Stimulated activated CD4-positive, alpha-beta T cell treated with anti-CD3 and anti-CD28 coated beads, TNF-alpha, amount 100 ng/mL, for 4 hours (primary cell): Measurements from ENCODE around the gene NT5E.
A peak's percentile ranks its signal among the peaks of the same experiment; 100 is the strongest.

Experiments used
- DNase-seq, 3 experiments: peaks; one replicate each; pipeline ENCODE4 v3.0.0-alpha.2; 2020; ENCODE audit warnings: low read depth in 3 of 3

The NT5E gene

GRCh38 chr6:85460154-85460920, 10.5 kb downstream of the NT5E start:
- no peak for DNase-seq

GRCh38 chr6:85460921-85461797, 11.3 kb downstream of the NT5E start:
- DNase-seq, result no peak

GRCh38 chr6:85461798-85462170, 11.9 kb downstream of the NT5E start:
- DNase-seq, result no peak

GRCh38 chr6:85462673-85463072, 12.8 kb downstream of the NT5E start:
- DNase-seq, result no peak

- DNase-seq, result no peak
These were observed 13.9 kb downstream of the NT5E start for GRCh38 chr6:85463621-85464259.

GRCh38 chr6:85464260-85464644, 14.4 kb downstream of the NT5E start:
- peak in 1 of 3 experiments; percentile 5 for DNase-seq

- no peak for DNase-seq
These were observed 14.9 kb downstream of the NT5E start for GRCh38 chr6:85464722-85465150.

GRCh38 chr6:85465762-85466161, 15.9 kb downstream of the NT5E start:
- no peak for DNase-seq

GRCh38 chr6:85468326-85468725, 18.4 kb downstream of the NT5E start:
- DNase-seq, result no peak

- DNase-seq, result no peak
These were observed 19.6 kb downstream of the NT5E start for GRCh38 chr6:85469276-85470022.

- DNase-seq, result no peak
These were observed 20.1 kb downstream of the NT5E start for GRCh38 chr6:85470023-85470410.

- no peak for DNase-seq
These were observed 22.9 kb downstream of the NT5E start for GRCh38 chr6:85472744-85473143.

GRCh38 chr6:85473748-85474147, 23.9 kb downstream of the NT5E start:
- DNase-seq, result no peak

- DNase-seq, result no peak
These were observed 26.6 kb downstream of the NT5E start for GRCh38 chr6:85476532-85476931.

- DNase-seq, result no peak
These were observed 29.3 kb downstream of the NT5E start for GRCh38 chr6:85479208-85479607.

- DNase-seq, result no peak
These were observed 32.5 kb downstream of the NT5E start for GRCh38 chr6:85482206-85482904.

GRCh38 chr6:85482905-85483700, 33.2 kb downstream of the NT5E start:
- peak; percentile 44 to 69 (median 61) for DNase-seq

- no peak for DNase-seq
These were observed 34.0 kb downstream of the NT5E start for GRCh38 chr6:85483846-85484245.

- DNase-seq, result no peak
These were observed 35.1 kb downstream of the NT5E start for GRCh38 chr6:85484948-85485347.

GRCh38 chr6:85490516-85491248, 40.8 kb downstream of the NT5E start:
- DNase-seq, result no peak
